HEK293T (cell line): ENCODE data around the gene DIDO1.
"Not testable (repeated sequence)": the region's sequence is repeated elsewhere in the genome, so short reads cannot be mapped to it uniquely, and the experiment has no call there.

ENCODE experiments used
- CTCF ChIA-PET: fragments of 350-600 bp; formaldehyde crosslinking; extraction: SDS; loops from one replicate; lab custom pipeline; 2021; ENCODE audit warnings: antibody characterized with exemption, inconsistent platforms; lab: Yijun Ruan, JAX
- POLR2A ChIA-PET: fragments of 350-600 bp; formaldehyde crosslinking; extraction: SDS; loops from one replicate; lab custom pipeline; 2020; ENCODE audit warnings: antibody characterized with exemption, inconsistent platforms; lab: Yijun Ruan, JAX
- DNase-seq: peaks from one replicate; pipeline ENCODE4 v3.0.0; 2012; ENCODE audit warnings: mixed read lengths; ENCODE audit errors: extremely low spot score
- ARNT ChIP-seq: fragments of 450-650 bp; IDR thresholded peaks from 2 replicates; pipeline ENCODE4 v1.6.1; 2017; ENCODE audit warnings: mild to moderate bottlenecking
- BHLHE40 ChIP-seq: fragments of 450-650 bp; IDR thresholded peaks from 2 replicates; pipeline ENCODE4 v1.6.1; 2016; ENCODE audit warnings: mild to moderate bottlenecking, moderate library complexity, borderline replicate concordance
- CTBP1 ChIP-seq: fragments of 450-650 bp; IDR thresholded peaks from 2 replicates; pipeline ENCODE4 v1.6.1; 2016; ENCODE audit warnings: borderline replicate concordance
- ELF4 ChIP-seq: fragments of 450-650 bp; IDR thresholded peaks from 2 replicates; pipeline ENCODE4 v1.6.1; 2017; ENCODE audit warnings: antibody characterized with exemption
- FOXA1 ChIP-seq: fragments of 450-650 bp; IDR thresholded peaks from 2 replicates; pipeline ENCODE4 v1.6.1; 2016; ENCODE audit warnings: mild to moderate bottlenecking
- FOXK2 ChIP-seq: fragments of 450-650 bp; IDR thresholded peaks from 2 replicates; pipeline ENCODE4 v1.6.1; 2016; ENCODE audit warnings: mild to moderate bottlenecking
- FOXM1 ChIP-seq: fragments of 450-650 bp; IDR thresholded peaks from 2 replicates; pipeline ENCODE4 v1.6.1; 2017; ENCODE audit warnings: mild to moderate bottlenecking, borderline replicate concordance
- HDGF ChIP-seq: fragments of 450-650 bp; IDR thresholded peaks from 2 replicates; pipeline ENCODE4 v1.6.1; 2017; ENCODE audit warnings: antibody characterized with exemption, borderline replicate concordance
- L3MBTL2 ChIP-seq: fragments of 450-650 bp; conservative IDR thresholded peaks from 2 replicates; pipeline ENCODE4 v1.6.1; 2016; ENCODE audit warnings: mild to moderate bottlenecking
- LEF1 ChIP-seq: fragments of 450-650 bp; IDR thresholded peaks from 2 replicates; pipeline ENCODE4 v1.6.1; 2017; ENCODE audit warnings: mild to moderate bottlenecking, borderline replicate concordance
- NFRKB ChIP-seq: fragments of 450-650 bp; IDR thresholded peaks from 2 replicates; pipeline ENCODE4 v1.6.1; 2016; ENCODE audit warnings: mild to moderate bottlenecking, moderate library complexity
- PKNOX1 ChIP-seq: fragments of 450-650 bp; IDR thresholded peaks from 2 replicates; pipeline ENCODE4 v1.6.1; 2016
- SP1 ChIP-seq: fragments of 450-650 bp; IDR thresholded peaks from 2 replicates; pipeline ENCODE4 v1.6.1; 2017
- SUZ12 ChIP-seq: fragments of 450-650 bp; IDR thresholded peaks from 2 replicates; pipeline ENCODE4 v1.6.1; 2016; ENCODE audit warnings: mild to moderate bottlenecking
- TARDBP ChIP-seq: fragments of 450-650 bp; IDR thresholded peaks from 2 replicates; pipeline ENCODE4 v1.6.1; 2016
- ZNF384 ChIP-seq: fragments of 450-650 bp; IDR thresholded peaks from 2 replicates; pipeline ENCODE4 v1.6.1; 2016

Gene DIDO1

DNA sequence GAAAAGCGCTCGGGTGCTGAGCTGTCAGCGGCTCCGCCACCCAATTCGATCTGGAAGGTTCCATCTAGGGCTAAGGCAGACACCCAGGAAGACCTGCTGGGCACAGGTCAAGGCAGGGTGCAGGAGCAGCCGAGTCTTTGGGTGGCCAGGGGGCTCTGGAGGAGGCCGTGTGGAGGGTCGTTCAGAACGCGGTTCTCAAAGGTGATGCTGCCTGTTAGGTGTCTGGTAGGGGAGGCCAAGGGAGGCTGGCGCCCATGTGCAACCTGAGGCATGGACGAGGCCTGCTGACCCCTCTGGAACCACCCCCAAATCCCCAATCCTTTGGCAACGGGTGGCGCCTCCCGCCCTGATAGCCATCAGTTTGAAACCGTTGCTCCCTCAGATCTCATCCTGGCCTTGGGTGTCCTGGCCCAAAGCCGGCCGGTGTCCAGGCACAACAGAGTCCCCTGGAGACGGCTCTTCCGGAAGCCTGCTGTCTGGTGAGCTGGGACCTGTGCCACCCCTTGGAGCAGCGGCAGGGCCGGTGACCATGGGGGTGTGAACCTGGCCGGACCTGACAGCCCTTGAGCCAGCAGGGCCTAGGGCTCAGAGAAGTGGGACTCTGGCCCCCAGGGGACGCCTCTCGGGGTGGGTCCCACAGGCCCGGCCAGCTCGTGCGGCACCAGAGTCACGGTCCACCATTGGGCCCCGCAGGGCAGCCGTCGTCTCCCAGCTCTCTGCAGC, 36.7 kb upstream of the DIDO1 start:
- CTCF ChIA-PET, result no interaction called here
- DNase-seq, result no peak
- TF ChIP-seq SP1 (no peak), SUZ12 (no peak), TARDBP (no peak)
- POLR2A ChIA-PET, result no interaction called here

GRCh38 chr20:62962221-62962879, 36.0 kb upstream of the DIDO1 start:
- ChIA-PET POLR2A (no interaction called here), CTCF (no interaction called here)
- no peak for DNase-seq
- TF ChIP-seq TARDBP, result no peak
- TF ChIP-seq LEF1, result no peak
- no peak for TF ChIP-seq ARNT
- no peak for TF ChIP-seq SP1
- no peak for TF ChIP-seq L3MBTL2
- no peak for TF ChIP-seq HDGF
- no peak for TF ChIP-seq CTBP1
- TF ChIP-seq BHLHE40, result no peak
- no peak for TF ChIP-seq ZNF384
- TF ChIP-seq PKNOX1, result no peak
- no peak for TF ChIP-seq FOXA1
- TF ChIP-seq FOXM1, result no peak
- no peak for TF ChIP-seq FOXK2

DNA sequence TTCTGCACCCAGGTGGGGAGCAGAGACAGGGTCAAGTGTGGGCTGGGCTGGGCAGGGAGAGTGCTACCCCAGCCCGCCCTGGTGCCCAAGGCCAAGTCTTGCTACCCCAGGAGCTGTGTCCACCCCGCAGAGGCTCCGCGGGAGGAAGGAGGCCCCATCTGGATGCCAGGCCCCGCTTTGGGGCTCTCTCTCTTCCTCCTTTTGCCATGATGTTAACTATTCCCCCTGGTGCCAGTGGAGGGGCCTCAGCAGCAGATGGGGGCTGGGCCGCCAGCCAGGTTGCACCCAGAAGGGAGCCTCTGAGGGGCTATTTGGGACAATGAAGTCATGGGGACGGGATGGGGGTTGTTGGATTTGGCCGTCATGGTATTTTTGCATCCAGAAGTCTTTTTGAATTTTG, 35.5 kb upstream of the DIDO1 start:
- no peak for DNase-seq
- no peak for TF ChIP-seq ARNT
- TF ChIP-seq CTBP1, result no peak
- no peak for TF ChIP-seq NFRKB
- TF ChIP-seq FOXK2, result no peak
- TF ChIP-seq LEF1, result no peak
- no peak for TF ChIP-seq FOXM1
- no peak for TF ChIP-seq BHLHE40
- TF ChIP-seq FOXA1, result no peak
- TF ChIP-seq SP1, result no peak
- TF ChIP-seq ZNF384, result no peak
- no peak for TF ChIP-seq L3MBTL2
- no peak for TF ChIP-seq ELF4
- TF ChIP-seq TARDBP, result no peak
- no peak for TF ChIP-seq HDGF
- TF ChIP-seq PKNOX1, result no peak
- no peak for TF ChIP-seq SUZ12
- POLR2A ChIA-PET, result no interaction called here
- CTCF ChIA-PET, result no interaction called here

DNA sequence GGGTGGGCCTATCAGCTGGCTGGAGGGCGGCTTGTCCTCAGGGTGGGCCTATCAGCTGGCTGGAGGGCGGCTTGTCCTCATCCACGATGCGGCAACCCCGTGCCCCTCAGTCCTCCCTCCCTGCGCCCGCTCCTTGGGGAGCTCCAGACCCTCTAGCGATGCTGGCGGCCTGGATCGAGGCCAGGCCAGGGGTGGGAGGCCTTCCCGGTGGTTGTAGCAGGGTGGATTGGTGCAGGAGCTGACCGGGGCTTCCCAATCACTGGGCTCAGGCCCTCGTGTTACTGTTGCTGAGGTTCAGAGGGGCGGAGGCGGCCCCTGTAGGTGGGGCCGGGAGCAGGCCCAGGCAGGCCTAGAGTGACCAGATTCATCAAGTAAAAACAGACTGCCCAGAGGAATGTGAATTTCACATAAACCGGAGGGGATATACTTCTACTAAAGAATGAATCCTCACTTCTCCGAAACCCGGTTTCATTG, 35.0 kb upstream of the DIDO1 start:
- no peak for DNase-seq
- POLR2A ChIA-PET, result no interaction called here
- CTCF ChIA-PET, result interaction anchor here (0.6 kb wide), 1 partner anchor 26 kb away, joined by 3 read pairs; no protein-coding TSS in a partner anchor
- no peak for TF ChIP-seq FOXA1
- no peak for TF ChIP-seq PKNOX1
- no peak for TF ChIP-seq HDGF
- TF ChIP-seq L3MBTL2, result no peak
- TF ChIP-seq ZNF384, result no peak
- no peak for TF ChIP-seq FOXK2
- no peak for TF ChIP-seq LEF1
- TF ChIP-seq SP1, result no peak
- TF ChIP-seq CTBP1, result no peak
- no peak for TF ChIP-seq SUZ12

GRCh38 chr20:62960446-62961309, 34.4 kb upstream of the DIDO1 start:
- POLR2A ChIA-PET, result interaction anchor here (1.2 kb wide), 1 partner anchor 22 kb away, joined by 3 read pairs; the partner anchor contains the start of gene GID8
- CTCF ChIA-PET, result interaction anchor here (0.6 kb wide), 1 partner anchor 26 kb away, joined by 3 read pairs; no protein-coding TSS in a partner anchor
- DNase-seq, result not testable (repeated sequence)

DNA sequence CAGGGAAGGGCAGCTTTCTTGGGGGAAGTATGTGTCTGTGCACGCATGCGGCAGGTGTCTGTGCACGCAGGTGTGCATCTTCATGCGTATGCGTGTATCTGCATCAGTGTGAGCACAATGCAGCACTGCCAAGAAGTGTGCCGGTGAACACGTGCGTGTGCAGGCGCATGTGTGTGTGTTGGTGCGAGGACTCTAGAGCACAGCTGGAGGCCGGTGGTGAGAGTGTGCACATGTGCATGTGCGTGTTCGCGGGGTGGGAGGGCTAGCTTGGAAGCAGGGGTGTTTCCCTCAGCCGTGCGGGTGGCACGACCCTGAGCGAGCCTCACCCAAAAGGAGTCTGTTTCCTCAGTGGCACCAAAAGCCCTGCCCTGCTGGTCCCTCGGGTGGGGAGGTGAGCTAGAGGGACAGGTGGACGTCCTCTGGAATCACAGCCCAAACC, 33.7 kb upstream of the DIDO1 start:
- TF ChIP-seq L3MBTL2 (no peak), ARNT (no peak), FOXK2 (no peak), ELF4 (no peak), SP1 (no peak), TARDBP (no peak), LEF1 (no peak), CTBP1 (no peak), FOXA1 (no peak), PKNOX1 (no peak), FOXM1 (no peak), NFRKB (no peak)
- ChIA-PET POLR2A (interaction anchor here (1.2 kb wide), 1 partner anchor 22 kb away, joined by 3 read pairs; the partner anchor contains the start of gene GID8), CTCF (no interaction called here)
- no peak for DNase-seq
